Panc1 (cell line): ENCODE measurements around the gene HIGD2A. TPM values are rescaled to one million over a fixed set of nuclear protein-coding genes. Genes with fewer than 3 reads are reported as not detected.

Experiments used
- ATAC-seq: fragments of 200-7000 bp; cut with Tn5 transposase; 2 replicates; pipeline ENCODE4 v1.9.1; 2020; ENCODE audit warnings: mild to moderate bottlenecking, moderate library complexity
- BruUV-seq: library from RNA; stranded (reverse); fragments of 400-500 nt; replicated peaks from 2 replicates; lab custom pipeline; 2021; lab: Mats Ljungman, UMichigan
- CTCF ChIA-PET: fragments of 300-600 bp; sonication (Branson Sonifier 250); formaldehyde crosslinking; loops from one replicate; lab custom pipeline; 2022; ENCODE audit warnings: antibody characterized with exemption; lab: Charles Lee
- POLR2A ChIA-PET: fragments of 300-600 bp; sonication (Branson Sonifier 250); formaldehyde crosslinking; loops from one replicate; lab custom pipeline; 2022; ENCODE audit warnings: antibody characterized with exemption; lab: Charles Lee
- DNase-seq: peaks from one replicate; pipeline ENCODE4 v3.0.0-alpha.2; 2010; ENCODE audit warnings: low read depth, low spot score
- H3K27ac ChIP-seq: 2 replicates; pipeline ENCODE4 v1.5.1; 2011; ENCODE audit warnings: mild to moderate bottlenecking, low read length, inconsistent platforms
- H3K27me3 ChIP-seq: fragments of 200-500 bp; sonication (Bioruptor generic); 2 replicates; pipeline ENCODE4 v1.6.0; 2014; ENCODE audit warnings: low read length, inconsistent platforms; ENCODE audit not compliant: control insufficient read depth, insufficient read depth
- H3K36me3 ChIP-seq: fragments of 200-500 bp; sonication (Bioruptor generic); 2 replicates; pipeline ENCODE4 v1.5.1; 2014; ENCODE audit warnings: inconsistent platforms, mild to moderate bottlenecking, low read length, moderate library complexity; ENCODE audit not compliant: control insufficient read depth, insufficient read depth
- H3K4me1 ChIP-seq: 2 replicates; pipeline ENCODE4 v1.5.1; 2011; ENCODE audit warnings: inconsistent platforms, mild to moderate bottlenecking, low read length, moderate library complexity; ENCODE audit not compliant: control insufficient read depth, insufficient read depth
- H3K4me3 ChIP-seq, 2 experiments: 2 replicates each; pipeline ENCODE4 v1.5.1; 2011 to 2012; ENCODE audit warnings: low read depth in 2 of 2, low read length in 2 of 2, mild to moderate bottlenecking in 2 of 2, inconsistent platforms in 1 of 2, moderate library complexity in 1 of 2
- H3K9me3 ChIP-seq: fragments of 200-500 bp; sonication (Bioruptor generic); 2 replicates; pipeline ENCODE4 v1.5.1; 2014; ENCODE audit warnings: low read depth, mild to moderate bottlenecking, inconsistent platforms, low read length, moderate library complexity; ENCODE audit not compliant: control insufficient read depth, insufficient read depth
- CTCF ChIP-seq: fragments of 450-650 bp; IDR thresholded peaks from 2 replicates; pipeline ENCODE4 v1.5.1; 2017; ENCODE audit warnings: mild to moderate bottlenecking
- POLR2AphosphoS5 ChIP-seq: IDR thresholded peaks from 2 replicates; pipeline ENCODE4 v1.6.1; 2012; ENCODE audit warnings: mild to moderate bottlenecking, low read depth, low read length, moderate library complexity
- SIN3A ChIP-seq: IDR thresholded peaks from 2 replicates; pipeline ENCODE4 v1.6.1; 2012; ENCODE audit warnings: low read depth, mild to moderate bottlenecking, low read length, moderate library complexity, borderline replicate concordance; ENCODE audit not compliant: insufficient read depth
- TCF7L2 ChIP-seq: IDR thresholded peaks from 2 replicates; pipeline ENCODE4 v1.6.1; 2011; ENCODE audit warnings: mild to moderate bottlenecking, low read depth, low read length, inconsistent platforms
- in situ Hi-C: cut with HindIII; loops from 2 replicates; pipeline ENCODE4 v1.10.0; 2016; ENCODE audit warnings: low sequenced_read_pairs, low pct_unique_long_range_greater_than_20kb
- intact Hi-C: fragments of 100-400 bp; cut with micrococcal nuclease; formaldehyde crosslinking; loops from one replicate; pipeline ENCODE4 v1.10.0; 2022; ENCODE audit not compliant: unreplicated experiment
- total RNA-seq: library from RNA; stranded (reverse); gene quantifications from one replicate; pipeline ENCODE4 v1.2.1, GENCODE V29; 2021; ENCODE audit not compliant: unreplicated experiment
- TF ChIP-seq, protein P1 (sequence below), 2 experiments: IDR thresholded peaks; 2 replicates each; pipeline ENCODE4 v1.6.1; 2011 to 2012; ENCODE audit warnings: low read depth in 2 of 2, control low read depth in 1 of 2, low read length in 1 of 2, mild to moderate bottlenecking in 1 of 2, moderate library complexity in 1 of 2; ENCODE audit not compliant: insufficient read depth in 1 of 2

HIGD2A gene
- total RNA-seq, 1 experiment from 2014 or later = 162 TPM

DNA sequence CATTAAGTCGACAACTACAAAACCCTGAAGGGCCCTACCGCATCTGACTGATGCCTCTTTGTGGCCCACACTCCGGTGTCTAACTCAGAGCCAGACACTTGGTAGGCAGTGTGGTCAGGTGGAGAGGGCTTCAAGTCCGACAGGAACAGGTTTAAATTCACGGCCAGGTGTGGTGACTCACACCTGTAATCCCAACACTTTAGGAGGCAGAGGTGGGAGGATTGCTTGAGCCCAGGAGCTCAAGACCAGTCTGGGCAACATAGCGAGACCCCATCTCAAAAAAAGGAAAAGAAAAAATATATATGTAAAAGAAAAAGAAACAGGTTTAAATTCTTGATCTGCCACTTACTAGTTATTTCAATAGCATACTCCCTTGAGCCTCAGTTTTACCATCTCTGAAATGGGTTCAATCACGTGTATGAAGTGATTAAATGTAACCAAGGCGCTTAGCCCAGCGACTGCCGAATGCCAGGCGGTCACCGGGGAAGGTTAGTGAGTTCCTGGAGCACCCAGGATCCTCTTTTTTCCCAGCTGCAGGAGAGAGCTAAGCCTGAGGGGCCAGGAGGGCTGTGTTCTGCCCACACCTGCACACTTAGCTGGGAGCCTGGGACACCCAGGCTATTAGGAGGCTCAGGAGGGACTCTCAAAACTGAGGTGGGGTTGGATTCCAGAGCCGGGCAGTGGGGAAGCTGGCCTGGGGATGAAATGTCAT lies 26.8 kb downstream of the HIGD2A start:
- peak overlapping the region; percentile 81 to 86 for H3K4me3 ChIP-seq
- intact Hi-C loops (loop anchor here (10.0 kb wide), 1 partner anchor 79 kb away; no protein-coding TSS in a partner anchor), in situ Hi-C loops (no loop called here)
- BruUV-seq = no TSS peak
- peak overlapping the region; percentile 81 for H3K27ac ChIP-seq
- H3K4me1 ChIP-seq = peaks cover 16% of the 10 kb centered on the region; the same call in 1 of the 2 replicates
- no peaks in the 10 kb centered on the region for H3K36me3 ChIP-seq
- no peak for TF ChIP-seq CTCF
- TF ChIP-seq, protein P1, sequence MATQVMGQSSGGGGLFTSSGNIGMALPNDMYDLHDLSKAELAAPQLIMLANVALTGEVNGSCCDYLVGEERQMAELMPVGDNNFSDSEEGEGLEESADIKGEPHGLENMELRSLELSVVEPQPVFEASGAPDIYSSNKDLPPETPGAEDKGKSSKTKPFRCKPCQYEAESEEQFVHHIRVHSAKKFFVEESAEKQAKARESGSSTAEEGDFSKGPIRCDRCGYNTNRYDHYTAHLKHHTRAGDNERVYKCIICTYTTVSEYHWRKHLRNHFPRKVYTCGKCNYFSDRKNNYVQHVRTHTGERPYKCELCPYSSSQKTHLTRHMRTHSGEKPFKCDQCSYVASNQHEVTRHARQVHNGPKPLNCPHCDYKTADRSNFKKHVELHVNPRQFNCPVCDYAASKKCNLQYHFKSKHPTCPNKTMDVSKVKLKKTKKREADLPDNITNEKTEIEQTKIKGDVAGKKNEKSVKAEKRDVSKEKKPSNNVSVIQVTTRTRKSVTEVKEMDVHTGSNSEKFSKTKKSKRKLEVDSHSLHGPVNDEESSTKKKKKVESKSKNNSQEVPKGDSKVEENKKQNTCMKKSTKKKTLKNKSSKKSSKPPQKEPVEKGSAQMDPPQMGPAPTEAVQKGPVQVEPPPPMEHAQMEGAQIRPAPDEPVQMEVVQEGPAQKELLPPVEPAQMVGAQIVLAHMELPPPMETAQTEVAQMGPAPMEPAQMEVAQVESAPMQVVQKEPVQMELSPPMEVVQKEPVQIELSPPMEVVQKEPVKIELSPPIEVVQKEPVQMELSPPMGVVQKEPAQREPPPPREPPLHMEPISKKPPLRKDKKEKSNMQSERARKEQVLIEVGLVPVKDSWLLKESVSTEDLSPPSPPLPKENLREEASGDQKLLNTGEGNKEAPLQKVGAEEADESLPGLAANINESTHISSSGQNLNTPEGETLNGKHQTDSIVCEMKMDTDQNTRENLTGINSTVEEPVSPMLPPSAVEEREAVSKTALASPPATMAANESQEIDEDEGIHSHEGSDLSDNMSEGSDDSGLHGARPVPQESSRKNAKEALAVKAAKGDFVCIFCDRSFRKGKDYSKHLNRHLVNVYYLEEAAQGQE (IDR thresholded peaks at IDR 0.05; ENCODE audit: insufficient read depth in 1 of 2, low read depth in 2 of 2, low read length in 1 of 2) = no peak
- no peak for TF ChIP-seq TCF7L2
- no peak for TF ChIP-seq POLR2AphosphoS5
- TF ChIP-seq SIN3A = no peak
- H3K9me3 ChIP-seq = no peaks in the 10 kb centered on the region
- ChIA-PET POLR2A (interaction anchor here (0.7 kb wide), 1 partner anchor 10 kb away, joined by 8 read pairs; no protein-coding TSS in a partner anchor), CTCF (interaction anchor here (0.7 kb wide), 2 partner anchors 201 to 241 kb away, joined by 3 read pairs; no protein-coding TSS in a partner anchor)
- ATAC-seq (no peak; the same call in 1 of the 2 replicates), DNase-seq (no peak)
- H3K27me3 ChIP-seq = no peaks in the 10 kb centered on the region

DNA sequence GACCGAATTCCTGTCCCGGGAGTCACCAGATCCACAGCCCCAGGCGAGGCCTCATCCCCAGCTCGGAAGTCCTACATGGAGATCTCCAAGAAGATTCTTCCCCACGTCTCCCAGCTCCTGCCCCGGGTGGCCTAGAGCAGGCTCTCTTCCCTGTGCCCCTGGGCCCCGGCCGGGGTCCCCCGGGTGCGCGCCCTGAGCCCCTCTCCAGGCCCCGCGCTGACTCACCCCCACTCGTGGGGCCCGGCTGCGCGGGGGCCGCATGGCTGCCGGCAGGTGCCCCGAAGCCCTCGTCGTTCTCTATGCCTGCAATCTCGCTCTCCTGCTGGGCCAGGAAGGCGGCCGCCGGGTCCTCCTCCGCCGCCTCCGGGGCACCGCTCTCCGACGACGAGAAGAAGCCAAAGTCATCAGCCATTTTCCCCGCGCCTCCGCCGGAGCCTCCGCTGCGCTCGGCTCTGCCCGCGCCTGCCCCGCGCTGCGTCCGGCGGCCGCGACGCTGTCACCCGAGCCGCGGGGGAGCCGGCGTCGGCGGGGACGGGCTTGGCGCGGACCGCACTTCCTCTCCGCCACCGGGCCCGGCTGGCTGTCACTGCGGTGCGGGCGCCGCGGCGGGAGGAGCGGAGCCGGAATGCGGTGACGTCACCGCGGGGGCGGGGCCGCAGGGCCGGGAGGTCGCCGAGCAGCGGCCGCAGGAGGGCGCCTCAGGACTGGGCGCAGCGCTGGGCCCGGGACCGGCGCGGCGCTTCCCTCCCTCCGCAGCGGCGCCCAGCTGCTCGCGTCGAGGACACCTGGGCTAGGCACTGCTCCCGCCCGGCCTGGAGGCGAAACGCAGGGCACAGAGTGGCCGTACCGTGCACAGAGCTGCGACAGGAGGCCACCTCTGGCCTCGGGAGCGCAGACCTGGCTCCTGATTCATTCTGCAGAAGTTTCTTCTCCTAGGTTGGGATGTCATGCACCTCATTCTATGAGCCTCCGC lies 27.7 kb downstream of the HIGD2A start, which contains the start of gene CLTB:
Gene CLTB (minus strand): TSS at position 588 of the 973 bp plus-strand sequence. CDS start 176 bp downstream, at position 412.
- in situ Hi-C loops (no loop called here), intact Hi-C loops (loop anchor here (10.0 kb wide), 1 partner anchor 79 kb away; no protein-coding TSS in a partner anchor)
- no peaks in the 10 kb centered on the region for H3K27me3 ChIP-seq
- CTCF ChIA-PET = interaction anchor here (0.5 to 1.4 kb wide), 7 partner anchors 32 to 240 kb away, joined by 3 to 9 read pairs (median 3); partner anchors contain the start of genes FAF2 and RNF44
- no peaks in the 10 kb centered on the region for H3K9me3 ChIP-seq
- no peak for TF ChIP-seq TCF7L2
- TF ChIP-seq CTCF = peak; percentile 99
- peak; percentile 83; the same call in 1 of the 2 replicates for TF ChIP-seq SIN3A
- DNase-seq (no peak), ATAC-seq (peak; percentile 98)
- POLR2A ChIA-PET = interaction anchor here (0.6 to 0.7 kb wide), 2 partner anchors 11 to 29 kb away, joined by 3 to 8 read pairs; no protein-coding TSS in a partner anchor
- BruUV-seq = no TSS peak
- peaks cover 16% of the 10 kb centered on the region; the same call in 1 of the 2 replicates for H3K4me1 ChIP-seq
- H3K36me3 ChIP-seq = no peaks in the 10 kb centered on the region
- H3K27ac ChIP-seq = peak within 1 kb of the TSS; percentile 81
- peak within 1 kb of the TSS; percentile 81 to 86 for H3K4me3 ChIP-seq
